CD8-positive, alpha-beta memory T cell (primary cell): Measurements from ENCODE around the gene PLAC1. TPM values are rescaled to one million over a fixed set of nuclear protein-coding genes. Genes with fewer than 3 reads are reported as not detected.

Source experiments
- CTCF ChIA-PET: fragments of 350-600 bp; sonication (Branson Sonifier 250); formaldehyde crosslinking; loops from one replicate; lab custom pipeline; 2021; ENCODE audit warnings: antibody characterized with exemption; lab: Charles Lee
- POLR2A ChIA-PET: fragments of 350-600 bp; sonication (Branson Sonifier 250); formaldehyde crosslinking; loops from one replicate; lab custom pipeline; 2021; ENCODE audit warnings: antibody characterized with exemption; lab: Charles Lee
- DNase-seq, 5 donors: peaks; one replicate each; pipeline versions ENCODE4 v3.0.0 to v3.0.0-alpha.2; 2020 to 2022; ENCODE audit warnings: mixed read lengths in 1 of 5
- H3K27ac ChIP-seq: one replicate; pipeline ENCODE4 v1.7.0; 2013; ENCODE audit warnings: low read depth, mild to moderate bottlenecking, low read length, moderate library complexity
- H3K27me3 ChIP-seq: 2 replicates; pipeline ENCODE4 v1.7.0; 2013; ENCODE audit warnings: low read length, mild to moderate bottlenecking; ENCODE audit not compliant: insufficient read depth, poor library complexity, severe bottlenecking
- H3K36me3 ChIP-seq: 2 replicates; pipeline ENCODE4 v1.7.0; 2013; ENCODE audit warnings: mild to moderate bottlenecking, low read length, moderate library complexity; ENCODE audit not compliant: insufficient read depth
- H3K4me1 ChIP-seq: 2 replicates; pipeline ENCODE4 v1.7.0; 2013; ENCODE audit warnings: mild to moderate bottlenecking, low read length, moderate library complexity; ENCODE audit not compliant: insufficient read depth
- H3K4me3 ChIP-seq: 2 replicates; pipeline ENCODE4 v1.7.0; 2013; ENCODE audit warnings: mild to moderate bottlenecking, low read length
- H3K9me3 ChIP-seq: 2 replicates; pipeline ENCODE4 v1.7.0; 2013; ENCODE audit warnings: mild to moderate bottlenecking, low read length
- H3K27ac Mint-ChIP-seq, 8 donors: one replicate each; pipeline ENCODE4 v1.8.0; 2020 to 2021; ENCODE audit warnings: mixed read lengths in 8 of 8, mild to moderate bottlenecking in 6 of 8, inconsistent platforms in 3 of 8, moderate library complexity in 3 of 8
- H3K27me3 Mint-ChIP-seq, 2 donors: one replicate each; pipeline ENCODE4 v1.8.0; 2020 to 2021; ENCODE audit warnings: mixed read lengths in 2 of 2, mild to moderate bottlenecking in 1 of 2, moderate library complexity in 1 of 2
- H3K36me3 Mint-ChIP-seq, 3 donors: one replicate each; pipeline ENCODE4 v1.8.0; 2020 to 2021; ENCODE audit warnings: mixed read lengths in 3 of 3, inconsistent platforms in 1 of 3, mild to moderate bottlenecking in 1 of 3
- H3K4me1 Mint-ChIP-seq, 3 donors: one replicate each; pipeline ENCODE4 v1.8.0; 2020 to 2021; ENCODE audit warnings: mixed read lengths in 3 of 3, inconsistent platforms in 1 of 3, mild to moderate bottlenecking in 1 of 3
- H3K4me3 Mint-ChIP-seq, 7 donors: one replicate each; pipeline ENCODE4 v1.8.0; 2020 to 2021; ENCODE audit warnings: mixed read lengths in 7 of 7, mild to moderate bottlenecking in 6 of 7, moderate library complexity in 4 of 7, inconsistent platforms in 2 of 7
- H3K9me3 Mint-ChIP-seq, 5 donors: one replicate each; pipeline ENCODE4 v1.8.0; 2020 to 2022; ENCODE audit warnings: mixed read lengths in 5 of 5, mild to moderate bottlenecking in 3 of 5, moderate library complexity in 2 of 5, inconsistent platforms in 1 of 5
- polyA plus RNA-seq: library from polyadenylated mRNA; unstranded; fragments of 300-500 nt; fragmentation: Illumina TruSeq; gene quantifications from one replicate; pipeline ENCODE4 v1.2.3, GENCODE V29; 2021
- total RNA-seq, 2 experiments: library from RNA; stranded (reverse); gene quantifications; one replicate each; pipeline ENCODE4 v1.2.3, GENCODE V29; 2021

Gene PLAC1
- total and polyA plus RNA-seq, 3 experiments from 2014 or later, result not detected

DNA sequence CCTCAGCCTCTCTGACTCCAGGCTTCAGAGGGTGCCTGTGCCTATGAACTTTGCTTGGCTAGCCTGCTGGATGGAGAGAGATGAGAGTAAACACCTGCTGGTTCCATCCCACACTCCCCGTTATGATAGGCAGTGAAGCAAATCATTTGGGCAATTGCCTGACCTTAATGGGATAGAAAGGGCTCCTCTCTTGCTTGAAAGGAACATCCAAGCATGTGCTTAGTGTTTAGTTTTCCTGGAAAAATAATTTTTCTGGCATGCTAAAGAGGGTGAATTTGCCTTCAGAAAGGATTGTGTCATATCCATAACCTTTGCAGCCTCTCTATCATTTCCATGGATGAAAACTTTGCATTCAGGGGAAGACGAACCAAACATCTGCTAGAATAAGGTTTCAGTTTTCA is 10.8 kb downstream of the PLAC1 start:
- POLR2A ChIA-PET, result no interaction called here

DNA sequence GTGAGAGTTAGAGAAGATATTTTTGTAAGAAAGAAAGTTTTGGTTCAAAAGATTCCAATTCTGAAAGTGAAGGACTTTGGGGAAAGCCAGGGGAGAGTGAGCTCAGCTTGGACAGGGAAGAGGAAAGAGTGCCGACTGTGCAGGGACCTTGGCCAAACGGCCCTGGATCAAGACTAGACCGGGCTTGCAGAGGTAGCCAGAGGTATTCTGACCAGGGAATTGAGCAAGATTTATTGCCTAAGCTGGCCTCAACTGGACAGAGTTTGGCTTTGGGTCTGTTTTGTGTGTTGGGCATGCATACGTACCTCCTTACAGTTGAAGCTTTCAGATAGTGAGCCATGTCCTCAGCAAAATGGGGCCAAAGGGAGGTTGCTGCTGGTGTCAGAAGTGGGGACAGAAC is 11.6 kb downstream of the PLAC1 start:
- no peaks in the 10 kb centered on the region for H3K4me1 Mint-ChIP-seq
- ChIA-PET CTCF (no interaction called here), POLR2A (no interaction called here)
- Histone ChIP-seq H3K27ac (no peak overlapping the region), H3K4me1 (no peaks in the 10 kb centered on the region), H3K4me3 (no peak overlapping the region), H3K27me3 (no peaks in the 10 kb centered on the region), H3K9me3 (no peaks in the 10 kb centered on the region), H3K36me3 (no peaks in the 10 kb centered on the region)
- H3K4me3 Mint-ChIP-seq, result no peak overlapping the region
- H3K36me3 Mint-ChIP-seq, result no peaks in the 10 kb centered on the region
- H3K27me3 Mint-ChIP-seq, result peaks cover 7 to 16% of the 10 kb centered on the region in 2 donors
- H3K27ac Mint-ChIP-seq, result no peak overlapping the region
- H3K9me3 Mint-ChIP-seq, result no peaks in the 10 kb centered on the region
- DNase-seq, result no peak

More for the DNA sequence above, 10.8 kb downstream of the PLAC1 start:
- DNase-seq, result no peak
- CTCF ChIA-PET, result no interaction called here
- H3K36me3 ChIP-seq, result no peaks in the 10 kb centered on the region
- H3K4me1 ChIP-seq, result no peaks in the 10 kb centered on the region
- Mint-ChIP-seq H3K4me1 (no peaks in the 10 kb centered on the region), H3K36me3 (no peaks in the 10 kb centered on the region), H3K9me3 (no peaks in the 10 kb centered on the region), H3K4me3 (no peak overlapping the region), H3K27ac (no peak overlapping the region), H3K27me3 (peaks cover 7 to 13% of the 10 kb centered on the region in 2 donors)
- no peaks in the 10 kb centered on the region for H3K27me3 ChIP-seq
- H3K9me3 ChIP-seq, result no peaks in the 10 kb centered on the region
- no peak overlapping the region for H3K27ac ChIP-seq
- no peak overlapping the region for H3K4me3 ChIP-seq

- CTCF ChIA-PET, result no interaction called here
- H3K4me3 ChIP-seq, result no peak overlapping the region
- Mint-ChIP-seq H3K36me3 (no peaks in the 10 kb centered on the region), H3K27me3 (peaks cover 4 to 21% of the 10 kb centered on the region in 2 donors), H3K9me3 (no peaks in the 10 kb centered on the region), H3K4me1 (no peaks in the 10 kb centered on the region), H3K4me3 (no peak overlapping the region), H3K27ac (no peak overlapping the region)
- H3K4me1 ChIP-seq, result no peaks in the 10 kb centered on the region
- no peaks in the 10 kb centered on the region for H3K9me3 ChIP-seq
- DNase-seq, result no peak
- H3K27me3 ChIP-seq, result no peaks in the 10 kb centered on the region
- POLR2A ChIA-PET, result no interaction called here
- no peak overlapping the region for H3K27ac ChIP-seq
- no peaks in the 10 kb centered on the region for H3K36me3 ChIP-seq
Observed at GRCh38 chrX:134645936-134646543, 12.2 kb downstream of the PLAC1 start.

GRCh38 chrX:134642386-134642785 is 15.9 kb downstream of the PLAC1 start:
- no peak overlapping the region for H3K27ac ChIP-seq
- CTCF ChIA-PET, result interaction anchor here (0.6 kb wide), 1 partner anchor 174 kb away, joined by 4 read pairs; no protein-coding TSS in a partner anchor
- Mint-ChIP-seq H3K27ac (peak overlapping the region in 1 of 8 donors; percentile 6), H3K9me3 (no peaks in the 10 kb centered on the region), H3K27me3 (peaks cover 5 to 21% of the 10 kb centered on the region in 2 donors), H3K36me3 (no peaks in the 10 kb centered on the region), H3K4me1 (no peaks in the 10 kb centered on the region), H3K4me3 (no peak overlapping the region)
- no peaks in the 10 kb centered on the region for H3K9me3 ChIP-seq
- H3K4me1 ChIP-seq, result no peaks in the 10 kb centered on the region
- H3K4me3 ChIP-seq, result no peak overlapping the region
- DNase-seq, result no peak
- POLR2A ChIA-PET, result no interaction called here
- no peaks in the 10 kb centered on the region for H3K27me3 ChIP-seq
- H3K36me3 ChIP-seq, result no peaks in the 10 kb centered on the region

- Histone ChIP-seq H3K27ac (no peak overlapping the region), H3K36me3 (no peaks in the 10 kb centered on the region), H3K4me3 (no peak overlapping the region), H3K27me3 (no peaks in the 10 kb centered on the region), H3K9me3 (no peaks in the 10 kb centered on the region), H3K4me1 (no peaks in the 10 kb centered on the region)
- Mint-ChIP-seq H3K4me1 (no peaks in the 10 kb centered on the region), H3K4me3 (no peak overlapping the region), H3K36me3 (no peaks in the 10 kb centered on the region), H3K9me3 (no peaks in the 10 kb centered on the region), H3K27ac (no peak overlapping the region), H3K27me3 (peaks cover 6 to 20% of the 10 kb centered on the region in 2 donors)
- ChIA-PET CTCF (no interaction called here), POLR2A (no interaction called here)
- no peak for DNase-seq
Observed at GRCh38 chrX:134641346-134641745, 16.9 kb downstream of the PLAC1 start.

- no peak overlapping the region for H3K4me3 ChIP-seq
- H3K27ac Mint-ChIP-seq, result no peak overlapping the region
- no peak overlapping the region for H3K27ac ChIP-seq
- H3K36me3 ChIP-seq, result no peaks in the 10 kb centered on the region
- no peaks in the 10 kb centered on the region for H3K4me1 ChIP-seq
- H3K4me1 Mint-ChIP-seq, result no peaks in the 10 kb centered on the region
- no peak overlapping the region for H3K4me3 Mint-ChIP-seq
- ChIA-PET POLR2A (no interaction called here), CTCF (no interaction called here)
- H3K9me3 Mint-ChIP-seq, result no peaks in the 10 kb centered on the region
- no peaks in the 10 kb centered on the region for H3K9me3 ChIP-seq
- DNase-seq, result no peak
- no peaks in the 10 kb centered on the region for H3K27me3 ChIP-seq
- no peaks in the 10 kb centered on the region for H3K36me3 Mint-ChIP-seq
- peaks cover 8 to 20% of the 10 kb centered on the region in 2 donors for H3K27me3 Mint-ChIP-seq
Observed at GRCh38 chrX:134640914-134641313, 17.4 kb downstream of the PLAC1 start.

DNA sequence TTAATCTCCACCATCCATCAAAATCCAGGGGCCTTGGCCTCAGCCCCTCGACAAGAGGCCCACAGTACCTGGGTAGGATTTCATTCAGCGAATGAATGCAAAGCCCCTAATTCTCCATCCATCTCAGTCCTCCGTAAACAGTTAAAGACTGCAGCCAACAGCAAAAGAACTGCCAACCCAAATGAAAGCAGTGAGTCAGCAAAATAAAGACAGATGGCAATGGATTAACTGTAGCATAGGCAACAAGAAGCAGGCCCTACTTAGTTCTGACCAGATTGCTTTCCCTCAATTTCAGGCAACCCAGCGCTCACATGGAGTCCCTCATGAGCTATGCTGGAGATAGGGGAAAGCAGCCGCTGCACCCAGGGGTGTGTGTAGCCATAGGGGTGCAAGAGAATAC is 21.4 kb downstream of the PLAC1 start:
- CTCF ChIA-PET, result no interaction called here
- POLR2A ChIA-PET, result no interaction called here
- Histone ChIP-seq H3K27ac (no peak overlapping the region), H3K9me3 (no peaks in the 10 kb centered on the region), H3K27me3 (no peaks in the 10 kb centered on the region), H3K4me1 (no peaks in the 10 kb centered on the region), H3K4me3 (no peak overlapping the region), H3K36me3 (no peaks in the 10 kb centered on the region)
- H3K27me3 Mint-ChIP-seq, result peaks cover 10 to 24% of the 10 kb centered on the region in 2 donors
- H3K27ac Mint-ChIP-seq, result no peak overlapping the region
- no peaks in the 10 kb centered on the region for H3K9me3 Mint-ChIP-seq
- DNase-seq, result no peak
- no peaks in the 10 kb centered on the region for H3K4me1 Mint-ChIP-seq
- no peaks in the 10 kb centered on the region for H3K36me3 Mint-ChIP-seq
- no peak overlapping the region for H3K4me3 Mint-ChIP-seq

GRCh38 chrX:134634691-134635090 is 23.6 kb downstream of the PLAC1 start:
- ChIA-PET POLR2A (no interaction called here), CTCF (no interaction called here)
- H3K27me3 Mint-ChIP-seq, result peaks cover 8 to 18% of the 10 kb centered on the region in 2 donors
- no peaks in the 10 kb centered on the region for H3K36me3 ChIP-seq
- H3K4me3 ChIP-seq, result no peak overlapping the region
- no peaks in the 10 kb centered on the region for H3K27me3 ChIP-seq
- no peaks in the 10 kb centered on the region for H3K4me1 ChIP-seq
- H3K27ac Mint-ChIP-seq, result no peak overlapping the region
- no peak overlapping the region for H3K27ac ChIP-seq
- H3K4me3 Mint-ChIP-seq, result no peak overlapping the region
- H3K36me3 Mint-ChIP-seq, result no peaks in the 10 kb centered on the region
- no peaks in the 10 kb centered on the region for H3K4me1 Mint-ChIP-seq
- no peaks in the 10 kb centered on the region for H3K9me3 Mint-ChIP-seq
- no peaks in the 10 kb centered on the region for H3K9me3 ChIP-seq
- no peak for DNase-seq
